Smooth muscle cell (in vitro differentiated cells): ENCODE measurements around the gene UIMC1. TPM values are rescaled to one million over a fixed set of nuclear protein-coding genes. Genes with fewer than 3 reads are reported as not detected.

ENCODE experiments used
- DNase-seq: peaks from one replicate; lab custom pipeline; 2025; ENCODE audit not compliant: unreplicated experiment; lab: John Stamatoyannopoulos, UW
- H2AFZ ChIP-seq: fragments of 200-600 bp; sonication (generic); 2 replicates; pipeline ENCODE4 v1.6.0; 2016; ENCODE audit warnings: antibody characterized with exemption, low read depth, mild to moderate bottlenecking
- H3F3A ChIP-seq: fragments of 200-600 bp; sonication (generic); 2 replicates; pipeline ENCODE4 v1.6.0; 2017; ENCODE audit warnings: antibody characterized with exemption, low read depth
- H3K27ac ChIP-seq: fragments of 200-600 bp; sonication (generic); 2 replicates; pipeline ENCODE4 v1.5.1; 2016; ENCODE audit warnings: low read depth, mild to moderate bottlenecking
- H3K27me3 ChIP-seq: fragments of 200-600 bp; sonication (generic); 2 replicates; pipeline ENCODE4 v1.6.1; 2016; ENCODE audit warnings: low read depth, mild to moderate bottlenecking
- H3K36me3 ChIP-seq: fragments of 200-600 bp; sonication (generic); 2 replicates; pipeline ENCODE4 v1.5.1; 2016; ENCODE audit warnings: low read depth
- H3K4me1 ChIP-seq: fragments of 200-600 bp; sonication (generic); 2 replicates; pipeline ENCODE4 v1.5.1; 2016; ENCODE audit warnings: low read depth
- H3K4me2 ChIP-seq: fragments of 200-600 bp; sonication (generic); 2 replicates; pipeline ENCODE4 v1.6.0; 2016; ENCODE audit warnings: mild to moderate bottlenecking
- H3K4me3 ChIP-seq: fragments of 200-600 bp; sonication (generic); 2 replicates; pipeline ENCODE4 v1.5.1; 2016; ENCODE audit warnings: mild to moderate bottlenecking
- H3K79me2 ChIP-seq: fragments of 200-600 bp; sonication (generic); 2 replicates; pipeline ENCODE4 v1.6.0; 2016; ENCODE audit warnings: low read depth, mild to moderate bottlenecking
- H3K9ac ChIP-seq: fragments of 200-600 bp; sonication (generic); 2 replicates; pipeline ENCODE4 v1.6.0; 2016; ENCODE audit warnings: low read depth
- H3K9me3 ChIP-seq: fragments of 200-600 bp; sonication (generic); replicated peaks from 2 replicates; pipeline ENCODE4 v1.5.1; 2016; ENCODE audit warnings: low read depth
- H4K20me1 ChIP-seq: fragments of 200-600 bp; sonication (generic); 2 replicates; pipeline ENCODE4 v1.6.0; 2016; ENCODE audit warnings: low read depth
- WGBS: methylation state at CpG from one replicate; pipeline ENCODE4 v1.1.7; 2016; ENCODE audit warnings: low lambda C conversion rate; 5-methylcytosine and 5-hydroxymethylcytosine counted together
- polyA plus RNA-seq: library from polyadenylated mRNA; unstranded; fragments of >200 nt; fragmentation: Nextera tagmentation; extraction: Ambion mirVana; gene quantifications from 2 replicates; pipeline ENCODE4 v1.2.1, GENCODE V29; 2016
- total RNA-seq: library from RNA; depleted of rRNA; stranded (reverse); fragments of >200 nt; gene quantifications from 2 replicates; pipeline ENCODE4 v1.2.3, GENCODE V29; 2014
- TF ChIP-seq, protein P1 (sequence below): fragments of 200-600 bp; sonication (generic); IDR thresholded peaks from 2 replicates; pipeline ENCODE4 v1.5.1; 2017; ENCODE audit warnings: borderline replicate concordance, mild to moderate bottlenecking, antibody characterized with exemption; ENCODE audit not compliant: insufficient read depth, poor library complexity, severe bottlenecking

Gene UIMC1
- total and polyA plus RNA-seq, 2 experiments from 2014 or later, result 12.1 to 19.9 TPM

DNA sequence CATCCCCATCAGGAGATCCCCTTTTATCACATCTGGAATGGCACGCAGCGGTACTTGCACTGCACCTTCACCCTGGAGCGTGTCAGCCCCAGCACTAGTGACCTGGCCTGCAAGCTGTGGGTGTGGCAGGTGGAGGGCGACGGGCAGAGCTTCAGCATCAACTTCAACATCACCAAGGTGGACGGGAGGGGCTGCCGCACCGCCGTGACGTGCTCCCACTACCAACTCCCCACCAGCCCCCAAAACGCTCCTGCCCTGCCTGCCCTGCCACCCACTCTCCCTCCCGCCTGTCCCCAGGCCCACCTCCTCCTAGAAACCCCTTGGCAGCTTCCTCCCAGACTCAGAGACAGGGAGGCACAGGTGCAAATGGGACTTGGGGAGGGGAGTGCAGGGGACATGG lies 128.1 kb downstream of the UIMC1 start:
- Histone ChIP-seq H3K27ac (no peak overlapping the region), H3K79me2 (no peaks in the 10 kb centered on the region), H3F3A (no peaks in the 10 kb centered on the region), H3K27me3 (peaks cover 22% of the 10 kb centered on the region), H3K9ac (no peak overlapping the region), H3K9me3 (no peaks in the 10 kb centered on the region), H3K36me3 (no peaks in the 10 kb centered on the region), H3K4me3 (no peak overlapping the region), H3K4me1 (no peaks in the 10 kb centered on the region), H3K4me2 (no peak overlapping the region), H4K20me1 (no peaks in the 10 kb centered on the region), H2AFZ (no peak overlapping the region)
- 94% methylated on average over 5 of the region's 12 CpGs for WGBS
- DNase-seq, result no peak
- TF ChIP-seq, protein P1, sequence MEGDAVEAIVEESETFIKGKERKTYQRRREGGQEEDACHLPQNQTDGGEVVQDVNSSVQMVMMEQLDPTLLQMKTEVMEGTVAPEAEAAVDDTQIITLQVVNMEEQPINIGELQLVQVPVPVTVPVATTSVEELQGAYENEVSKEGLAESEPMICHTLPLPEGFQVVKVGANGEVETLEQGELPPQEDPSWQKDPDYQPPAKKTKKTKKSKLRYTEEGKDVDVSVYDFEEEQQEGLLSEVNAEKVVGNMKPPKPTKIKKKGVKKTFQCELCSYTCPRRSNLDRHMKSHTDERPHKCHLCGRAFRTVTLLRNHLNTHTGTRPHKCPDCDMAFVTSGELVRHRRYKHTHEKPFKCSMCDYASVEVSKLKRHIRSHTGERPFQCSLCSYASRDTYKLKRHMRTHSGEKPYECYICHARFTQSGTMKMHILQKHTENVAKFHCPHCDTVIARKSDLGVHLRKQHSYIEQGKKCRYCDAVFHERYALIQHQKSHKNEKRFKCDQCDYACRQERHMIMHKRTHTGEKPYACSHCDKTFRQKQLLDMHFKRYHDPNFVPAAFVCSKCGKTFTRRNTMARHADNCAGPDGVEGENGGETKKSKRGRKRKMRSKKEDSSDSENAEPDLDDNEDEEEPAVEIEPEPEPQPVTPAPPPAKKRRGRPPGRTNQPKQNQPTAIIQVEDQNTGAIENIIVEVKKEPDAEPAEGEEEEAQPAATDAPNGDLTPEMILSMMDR, result no peak

- DNase-seq, result no peak
- no peak overlapping the region for H3K4me3 ChIP-seq
- no peaks in the 10 kb centered on the region for H3K79me2 ChIP-seq
- no peak overlapping the region for H3K27ac ChIP-seq
- TF ChIP-seq, protein P1, result no peak
- H3K4me2 ChIP-seq, result no peak overlapping the region
- 89% methylated on average over 20 of the region's 21 CpGs for WGBS
- no peaks in the 10 kb centered on the region for H3K9me3 ChIP-seq
- H3K27me3 ChIP-seq, result peaks cover 25% of the 10 kb centered on the region
- H2AFZ ChIP-seq, result no peak overlapping the region
- no peaks in the 10 kb centered on the region for H3F3A ChIP-seq
- H3K9ac ChIP-seq, result no peak overlapping the region
- no peaks in the 10 kb centered on the region for H3K36me3 ChIP-seq
- no peaks in the 10 kb centered on the region for H4K20me1 ChIP-seq
- H3K4me1 ChIP-seq, result no peaks in the 10 kb centered on the region
Measured at GRCh38 chr5:176877793-176878331, 128.7 kb downstream of the UIMC1 start.

GRCh38 chr5:176876506-176877431 lies 129.8 kb downstream of the UIMC1 start:
- H3K4me1 ChIP-seq, result no peaks in the 10 kb centered on the region
- no peaks in the 10 kb centered on the region for H3K79me2 ChIP-seq
- H3K9ac ChIP-seq, result no peak overlapping the region
- no peaks in the 10 kb centered on the region for H3K36me3 ChIP-seq
- H3F3A ChIP-seq, result no peaks in the 10 kb centered on the region
- no peak overlapping the region for H3K4me2 ChIP-seq
- H2AFZ ChIP-seq, result no peak overlapping the region
- H3K27me3 ChIP-seq, result peaks cover 25% of the 10 kb centered on the region
- no peaks in the 10 kb centered on the region for H4K20me1 ChIP-seq
- no peak overlapping the region for H3K4me3 ChIP-seq
- DNase-seq, result no peak
- 87% methylated on average over 24 of the region's 24 CpGs for WGBS
- no peak overlapping the region for H3K27ac ChIP-seq
- no peaks in the 10 kb centered on the region for H3K9me3 ChIP-seq
- TF ChIP-seq, protein P1, result no peak
